Caco-2 (cell line): ENCODE measurements around the gene IL1B. TPM values are rescaled to one million over a fixed set of nuclear protein-coding genes. Genes with fewer than 3 reads are reported as not detected.

Experiments used
- BruUV-seq: library from RNA; stranded (reverse); fragments of 400-500 nt; replicated peaks from 2 replicates; lab custom pipeline; 2021; lab: Mats Ljungman, UMichigan
- CTCF ChIA-PET: fragments of 300-600 bp; sonication (Branson Sonifier 250); formaldehyde crosslinking; loops from one replicate; lab custom pipeline; 2022; ENCODE audit warnings: antibody characterized with exemption; lab: Charles Lee
- POLR2A ChIA-PET: fragments of 300-600 bp; sonication (Branson Sonifier 250); formaldehyde crosslinking; loops from one replicate; lab custom pipeline; 2022; ENCODE audit warnings: antibody characterized with exemption; lab: Charles Lee
- DNase-seq, 2 experiments: peaks; one replicate each; pipeline versions ENCODE4 v3.0.0 to v3.0.0-alpha.2; 2020 to 2022
- H3K27me3 ChIP-seq: replicated peaks from 2 replicates; pipeline ENCODE4 v1.6.0; 2011; ENCODE audit warnings: low read length; ENCODE audit not compliant: control insufficient read depth, insufficient read depth
- H3K36me3 ChIP-seq: 2 replicates; pipeline ENCODE4 v1.5.1; 2011; ENCODE audit warnings: low read length; ENCODE audit not compliant: control insufficient read depth, insufficient read depth
- H3K4me1 ChIP-seq: fragments of 250-450 bp; sonication (Bioruptor Pico); 2 replicates; pipeline ENCODE4 v1.5.1; 2020; ENCODE audit warnings: mild to moderate bottlenecking
- H3K4me3 ChIP-seq: 2 replicates; pipeline ENCODE4 v1.5.1; 2011; ENCODE audit warnings: low read depth, mild to moderate bottlenecking, control low read depth, low read length
- H3K9me3 ChIP-seq: fragments of 250-450 bp; sonication (Bioruptor Pico); 2 replicates; pipeline ENCODE4 v1.5.1; 2020; ENCODE audit warnings: mild to moderate bottlenecking, moderate library complexity
- H3K27ac Mint-ChIP-seq: one replicate; pipeline ENCODE4 v1.8.0; 2022; ENCODE audit warnings: mixed read lengths; ENCODE audit not compliant: unreplicated experiment
- H3K27me3 Mint-ChIP-seq: one replicate; pipeline ENCODE4 v1.8.0; 2022; ENCODE audit warnings: mixed read lengths; ENCODE audit not compliant: insufficient read depth, unreplicated experiment
- H3K36me3 Mint-ChIP-seq: one replicate; pipeline ENCODE4 v1.8.0; 2022; ENCODE audit warnings: mild to moderate bottlenecking, mixed read lengths; ENCODE audit not compliant: insufficient read depth, unreplicated experiment
- H3K4me1 Mint-ChIP-seq: one replicate; pipeline ENCODE4 v1.8.0; 2022; ENCODE audit warnings: low read depth, mixed read lengths; ENCODE audit not compliant: unreplicated experiment
- H3K4me3 Mint-ChIP-seq: one replicate; pipeline ENCODE4 v1.8.0; 2022; ENCODE audit warnings: mild to moderate bottlenecking, moderate library complexity, mixed read lengths; ENCODE audit not compliant: unreplicated experiment
- H3K9me3 Mint-ChIP-seq: one replicate; pipeline ENCODE4 v1.8.0; 2022; ENCODE audit warnings: mixed read lengths; ENCODE audit not compliant: unreplicated experiment
- intact Hi-C: fragments of 100-400 bp; cut with micrococcal nuclease; formaldehyde crosslinking; loops from one replicate; pipeline ENCODE4 v1.10.0; 2022; ENCODE audit not compliant: unreplicated experiment
- total RNA-seq: library from RNA; stranded (reverse); gene quantifications from 2 replicates; pipeline ENCODE4 v1.2.3, GENCODE V29; 2022
- TF ChIP-seq, protein P1 (sequence below), 2 experiments: fragments of 200-600 bp in 1 of 2; IDR thresholded peaks; 1 replicate in 1 of 2; 2 replicates in 1 of 2; pipeline versions ENCODE4 v1.5.1 to v1.8.0; 2011 to 2022; ENCODE audit warnings: antibody characterized with exemption in 1 of 2, control low read depth in 1 of 2, inconsistent platforms in 1 of 2, low read depth in 1 of 2, low read length in 1 of 2, mild to moderate bottlenecking in 1 of 2, moderate library complexity in 1 of 2; ENCODE audit not compliant: insufficient read depth in 1 of 2, severe bottlenecking in 1 of 2, unreplicated experiment in 1 of 2

Gene IL1B
- total RNA-seq, 1 experiment from 2014 or later: 0.18 TPM

- CTCF ChIA-PET: interaction anchor here (1.1 kb wide), 1 partner anchor 123 kb away, joined by 4 read pairs; no protein-coding TSS in a partner anchor
Observed at GRCh38 chr2:112818094-112818902, 18.3 kb downstream of the IL1B start.

DNA sequence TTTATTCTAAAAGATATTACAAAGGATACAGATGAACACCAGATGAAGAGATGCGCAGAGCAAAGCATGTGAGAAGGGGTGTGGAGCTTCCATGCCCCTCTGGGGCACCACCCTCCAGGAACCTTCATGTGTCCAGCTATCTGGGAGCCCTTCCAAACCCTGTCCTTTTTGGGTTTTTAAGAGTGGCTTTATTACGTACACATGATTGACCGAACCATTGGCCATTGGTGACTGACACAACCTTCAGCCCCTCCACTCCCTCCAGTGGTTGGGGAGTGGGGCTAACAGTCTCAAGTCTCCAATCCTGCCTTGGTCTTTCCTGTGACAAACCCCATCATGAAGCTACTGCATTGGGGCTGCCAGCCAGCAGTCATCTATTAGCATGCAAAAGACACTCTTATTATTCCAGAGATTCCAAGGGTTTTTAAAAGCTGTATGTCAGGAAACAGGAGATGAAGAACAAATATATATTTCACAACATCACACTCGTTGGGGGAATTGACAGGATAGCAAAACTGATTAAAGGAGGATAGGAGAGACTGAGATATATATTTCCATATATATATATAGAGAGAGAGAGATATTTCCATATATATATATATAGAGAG lies 19.4 kb downstream of the IL1B start:
- no peaks in the 10 kb centered on the region for H3K4me1 Mint-ChIP-seq
- H3K4me1 ChIP-seq: peaks cover 18% of the 10 kb centered on the region
- DNase-seq: no peak
- H3K27ac Mint-ChIP-seq: no peak overlapping the region
- H3K4me3 Mint-ChIP-seq: no peak overlapping the region
- ChIA-PET CTCF (interaction anchor here (0.7 kb wide), 1 partner anchor 121 kb away, joined by 5 read pairs; no protein-coding TSS in a partner anchor), POLR2A (no interaction called here)
- intact Hi-C loops: no loop called here
- H3K9me3 Mint-ChIP-seq: no peaks in the 10 kb centered on the region
- no peaks in the 10 kb centered on the region for H3K36me3 ChIP-seq
- H3K27me3 Mint-ChIP-seq: no peaks in the 10 kb centered on the region
- no peak overlapping the region for H3K4me3 ChIP-seq
- BruUV-seq: no TSS peak
- no peaks in the 10 kb centered on the region for H3K36me3 Mint-ChIP-seq
- no peaks in the 10 kb centered on the region for H3K27me3 ChIP-seq
- TF ChIP-seq, protein P1, sequence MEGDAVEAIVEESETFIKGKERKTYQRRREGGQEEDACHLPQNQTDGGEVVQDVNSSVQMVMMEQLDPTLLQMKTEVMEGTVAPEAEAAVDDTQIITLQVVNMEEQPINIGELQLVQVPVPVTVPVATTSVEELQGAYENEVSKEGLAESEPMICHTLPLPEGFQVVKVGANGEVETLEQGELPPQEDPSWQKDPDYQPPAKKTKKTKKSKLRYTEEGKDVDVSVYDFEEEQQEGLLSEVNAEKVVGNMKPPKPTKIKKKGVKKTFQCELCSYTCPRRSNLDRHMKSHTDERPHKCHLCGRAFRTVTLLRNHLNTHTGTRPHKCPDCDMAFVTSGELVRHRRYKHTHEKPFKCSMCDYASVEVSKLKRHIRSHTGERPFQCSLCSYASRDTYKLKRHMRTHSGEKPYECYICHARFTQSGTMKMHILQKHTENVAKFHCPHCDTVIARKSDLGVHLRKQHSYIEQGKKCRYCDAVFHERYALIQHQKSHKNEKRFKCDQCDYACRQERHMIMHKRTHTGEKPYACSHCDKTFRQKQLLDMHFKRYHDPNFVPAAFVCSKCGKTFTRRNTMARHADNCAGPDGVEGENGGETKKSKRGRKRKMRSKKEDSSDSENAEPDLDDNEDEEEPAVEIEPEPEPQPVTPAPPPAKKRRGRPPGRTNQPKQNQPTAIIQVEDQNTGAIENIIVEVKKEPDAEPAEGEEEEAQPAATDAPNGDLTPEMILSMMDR (IDR thresholded peaks at IDR 0.05; ENCODE audit: insufficient read depth in 1 of 2, low read depth in 1 of 2, low read length in 1 of 2, severe bottlenecking in 1 of 2, unreplicated experiment in 1 of 2): no peak
- H3K9me3 ChIP-seq: no peaks in the 10 kb centered on the region

More at GRCh38 chr2:112818094-112818902, 18.3 kb downstream of the IL1B start:
- Mint-ChIP-seq H3K36me3 (no peaks in the 10 kb centered on the region), H3K27ac (no peak overlapping the region), H3K9me3 (no peaks in the 10 kb centered on the region), H3K27me3 (no peaks in the 10 kb centered on the region), H3K4me1 (no peaks in the 10 kb centered on the region), H3K4me3 (no peak overlapping the region)
- no peaks in the 10 kb centered on the region for H3K9me3 ChIP-seq
- no peaks in the 10 kb centered on the region for H3K27me3 ChIP-seq
- peaks cover 16% of the 10 kb centered on the region; the same call in 1 of the 2 replicates for H3K4me1 ChIP-seq
- POLR2A ChIA-PET: no interaction called here
- no peak overlapping the region for H3K4me3 ChIP-seq
- no TSS peak for BruUV-seq
- intact Hi-C loops: no loop called here
- H3K36me3 ChIP-seq: no peaks in the 10 kb centered on the region
- no peak for DNase-seq
- TF ChIP-seq, protein P1 (IDR thresholded peaks at IDR 0.05; ENCODE audit: insufficient read depth in 1 of 2, low read depth in 1 of 2, low read length in 1 of 2, severe bottlenecking in 1 of 2, unreplicated experiment in 1 of 2): no peak

DNA sequence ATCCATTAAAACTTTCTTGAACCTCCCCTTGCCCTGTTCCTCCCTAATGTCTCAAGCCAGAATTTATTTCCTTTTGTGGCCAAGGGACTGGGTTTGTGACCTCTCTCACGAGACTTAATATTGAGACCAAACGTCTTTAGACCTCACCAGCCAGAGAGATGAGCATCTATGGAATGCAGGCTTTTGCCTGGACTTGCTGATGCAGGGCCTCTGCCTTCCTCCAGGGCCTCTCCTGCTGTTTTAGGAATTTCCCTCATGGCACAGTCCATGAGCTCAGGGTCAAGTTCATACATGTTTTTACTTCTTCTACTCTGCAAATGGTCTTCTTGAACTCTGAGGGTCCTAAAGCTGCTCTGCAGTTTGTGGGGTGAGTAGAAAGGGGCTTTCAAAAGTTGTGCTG lies 22.3 kb downstream of the IL1B start:
- ChIA-PET CTCF (no interaction called here), POLR2A (no interaction called here)
- no peak overlapping the region for H3K4me3 ChIP-seq
- peaks cover 25% of the 10 kb centered on the region for H3K4me1 ChIP-seq
- Mint-ChIP-seq H3K4me3 (no peak overlapping the region), H3K27me3 (no peaks in the 10 kb centered on the region), H3K4me1 (no peaks in the 10 kb centered on the region), H3K36me3 (no peaks in the 10 kb centered on the region), H3K9me3 (peaks cover 8% of the 10 kb centered on the region), H3K27ac (no peak overlapping the region)
- intact Hi-C loops: no loop called here
- peak in 1 of 2 experiments; percentile 45 for DNase-seq
- BruUV-seq: no TSS peak
- H3K36me3 ChIP-seq: no peaks in the 10 kb centered on the region
- TF ChIP-seq, protein P1 (IDR thresholded peaks at IDR 0.05; ENCODE audit: insufficient read depth in 1 of 2, low read depth in 1 of 2, low read length in 1 of 2, severe bottlenecking in 1 of 2, unreplicated experiment in 1 of 2): no peak
- no peaks in the 10 kb centered on the region for H3K27me3 ChIP-seq
- no peaks in the 10 kb centered on the region for H3K9me3 ChIP-seq
